ELR (cell line): ENCODE results near the gene NELL2.
"Not testable (repeated sequence)": the region's sequence is repeated elsewhere in the genome, so short reads cannot be mapped to it uniquely, and the experiment has no call there.

Experiments
- DNase-seq: peaks from one replicate; pipeline ENCODE4 v3.0.0-alpha.2; 2015; ENCODE audit warnings: low read depth

The NELL2 gene

GRCh38 chr12:44875954-44876543 lies at the start of gene NELL2:
Gene NELL2 (minus strand): TSS chr12:44876315. CDS start chr12:44875869, 446 bp downstream.
- peak; percentile 34 for DNase-seq

- no peak for DNase-seq
Observed at GRCh38 chr12:44921736-44922135, 45.6 kb upstream of the NELL2 start.

- DNase-seq, result no peak
Observed at GRCh38 chr12:44917141-44917540, 41.0 kb upstream of the NELL2 start.

GRCh38 chr12:44915958-44916357 lies 39.8 kb upstream of the NELL2 start:
- no peak for DNase-seq

- DNase-seq, result no peak
Observed at GRCh38 chr12:44904321-44904720, 28.2 kb upstream of the NELL2 start.

GRCh38 chr12:44898108-44898507 lies 22.0 kb upstream of the NELL2 start:
- not testable (repeated sequence) for DNase-seq

- no peak for DNase-seq
Observed at GRCh38 chr12:44889926-44890325, 13.8 kb upstream of the NELL2 start.

DNA sequence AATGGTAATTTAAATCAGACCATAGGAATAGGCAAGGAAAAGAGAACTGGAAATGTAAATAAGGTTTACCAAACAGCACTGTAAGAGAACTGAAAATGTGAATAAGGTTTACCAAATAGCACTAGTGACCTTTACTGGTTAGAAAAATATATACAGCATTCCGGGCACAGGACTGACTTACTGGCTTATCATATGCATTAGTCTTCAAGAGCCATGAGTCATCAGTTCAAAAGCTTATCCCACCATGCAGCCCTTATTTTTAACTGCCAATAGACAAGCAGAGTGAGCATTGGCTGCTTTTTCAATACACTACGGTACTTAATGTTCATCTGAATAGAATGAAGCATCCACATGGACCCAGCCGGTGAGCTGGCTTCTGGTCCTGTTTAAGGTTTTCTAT lies 13.0 kb upstream of the NELL2 start:
- DNase-seq, result peak; percentile 1

DNA sequence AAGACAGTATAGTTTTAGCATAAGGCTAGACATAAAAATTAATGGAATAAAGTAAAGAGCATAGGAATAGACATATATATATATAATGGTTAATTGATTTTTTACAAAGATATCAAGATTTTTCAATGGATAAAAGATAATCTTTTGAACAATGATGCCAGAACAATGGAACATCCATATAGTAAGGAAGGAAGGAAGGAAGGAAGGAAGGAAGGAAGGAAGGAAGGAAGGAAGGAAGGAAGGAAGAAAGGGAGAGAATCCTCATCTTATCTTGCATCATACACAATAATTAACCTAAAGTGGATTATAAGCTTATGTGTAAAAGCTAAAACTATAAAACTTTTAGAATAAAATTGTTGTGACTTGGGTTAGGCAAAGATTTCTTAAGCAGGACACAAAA lies 9.8 kb upstream of the NELL2 start:
- DNase-seq, result no peak

- DNase-seq, result no peak
Observed at GRCh38 chr12:44881197-44881596, 5.1 kb upstream of the NELL2 start.

GRCh38 chr12:44876544-44877410 lies 662 bp upstream of the NELL2 start:
- DNase-seq, result peak; percentile 8

- DNase-seq, result peak; percentile 0
Observed at GRCh38 chr12:44875417-44875953, 630 bp downstream of the NELL2 start.

DNA sequence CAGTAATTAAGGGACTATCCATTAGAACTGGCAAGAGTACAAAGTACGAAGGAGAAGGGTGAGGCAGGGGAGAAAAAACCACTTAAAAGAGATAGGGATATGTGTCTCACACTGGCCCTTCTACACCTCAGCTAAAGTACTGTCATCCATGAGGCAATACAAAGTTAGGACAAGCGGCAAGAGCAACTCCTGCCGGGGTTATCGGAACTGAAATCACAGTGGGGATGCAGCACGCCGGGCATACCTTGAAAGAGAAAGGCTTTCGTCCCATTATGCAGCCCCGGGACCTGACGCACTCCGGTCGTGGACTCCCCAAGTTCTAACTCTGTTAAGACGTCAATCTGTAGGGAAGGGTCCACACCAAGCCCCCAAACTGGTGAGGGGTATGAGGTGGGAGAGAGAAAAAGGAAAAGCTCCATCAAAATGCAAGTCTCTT lies 1.1 kb downstream of the NELL2 start:
- DNase-seq, result peak; percentile 1

GRCh38 chr12:44873898-44874297 lies 2.2 kb downstream of the NELL2 start:
- DNase-seq, result peak; percentile 12

- DNase-seq, result no peak
Observed at GRCh38 chr12:44869503-44869902, 6.6 kb downstream of the NELL2 start.

DNA sequence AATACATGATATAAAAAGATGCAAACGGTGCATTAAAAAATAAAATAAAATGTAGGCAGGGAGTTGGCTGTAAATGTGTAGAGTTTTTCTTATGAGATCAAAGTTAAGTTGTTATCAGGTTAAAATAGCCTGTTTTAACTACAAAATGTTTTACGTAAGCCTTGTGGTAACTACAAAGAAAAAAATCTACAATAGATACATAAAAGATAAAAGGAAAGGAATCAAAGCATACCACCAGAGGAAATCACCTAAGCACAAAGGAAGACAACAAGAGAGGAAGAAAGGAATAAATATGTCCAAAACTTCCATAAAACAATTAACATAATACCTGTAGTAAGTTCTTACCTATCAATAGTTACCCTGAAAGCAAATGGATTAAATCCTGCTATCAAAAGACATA lies 12.2 kb downstream of the NELL2 start:
- no peak for DNase-seq

- DNase-seq, result no peak
Observed at GRCh38 chr12:44859998-44860689, 16.0 kb downstream of the NELL2 start.

DNA sequence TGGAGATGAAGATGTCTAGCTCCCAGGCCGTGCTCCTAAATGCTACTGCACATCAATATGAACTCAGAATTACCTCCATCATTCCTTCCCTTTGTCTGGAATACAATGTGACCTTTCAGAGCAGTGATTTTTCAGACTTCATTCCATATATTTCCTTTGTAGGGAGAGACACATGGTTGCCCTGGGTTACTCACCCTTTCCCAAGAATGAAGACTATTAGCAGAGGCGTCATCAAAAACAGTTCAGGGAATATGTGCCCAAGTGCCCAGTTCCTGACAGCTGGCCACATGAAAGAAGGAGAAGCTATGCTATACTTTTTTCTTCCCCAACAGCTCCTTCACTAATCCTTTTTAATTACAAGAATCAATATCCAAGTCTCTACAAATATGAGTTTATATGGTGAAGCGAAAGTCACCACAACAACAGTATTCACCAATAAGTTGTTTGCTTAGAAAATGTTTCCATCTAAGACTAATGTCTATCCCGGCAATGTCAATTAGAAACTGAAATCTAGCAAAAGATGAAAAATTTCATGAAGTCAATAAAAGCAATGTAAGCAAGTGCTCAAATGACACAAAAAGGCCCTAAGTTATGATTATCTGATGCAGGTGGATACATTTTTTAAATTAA lies 17.8 kb downstream of the NELL2 start:
- no peak for DNase-seq

DNA sequence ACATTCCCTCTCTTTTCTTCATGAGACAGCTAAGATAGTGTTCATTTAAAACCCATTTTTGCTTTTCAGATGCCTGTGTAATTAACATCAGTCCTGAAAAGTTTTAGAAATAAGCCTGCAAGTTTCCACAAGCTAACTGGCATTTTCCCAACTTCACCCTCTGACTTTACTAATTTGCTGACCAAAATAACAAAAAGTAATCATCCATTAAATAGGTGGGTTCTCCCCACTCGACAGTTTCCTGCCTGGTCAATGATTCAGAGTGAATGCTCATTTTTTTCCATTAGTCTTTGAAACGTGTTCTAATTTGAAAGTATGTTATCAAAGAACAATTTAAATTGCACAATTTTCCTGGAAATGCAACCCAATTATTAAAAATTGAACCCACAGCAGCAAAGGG lies 23.6 kb downstream of the NELL2 start:
- DNase-seq, result no peak

- DNase-seq, result no peak
Observed at GRCh38 chr12:44851586-44851985, 24.5 kb downstream of the NELL2 start.

- DNase-seq, result no peak
Observed at GRCh38 chr12:44848703-44849085, 27.4 kb downstream of the NELL2 start.
